H9 (cell line): Measurements from ENCODE around the gene CUEDC1. TPM values are rescaled to one million over a fixed set of nuclear protein-coding genes. Genes with fewer than 3 reads are reported as not detected.

Experiments
- DNase-seq: peaks from one replicate; pipeline ENCODE4 v3.0.0-alpha.2; 2017
- H2AFZ ChIP-seq: one replicate; pipeline ENCODE4 v1.6.1; 2013; ENCODE audit warnings: mild to moderate bottlenecking, low read length, control low read depth, moderate library complexity
- H2AK5ac ChIP-seq: 2 replicates; pipeline ENCODE4 v1.6.1; 2013; ENCODE audit warnings: low read length, control low read depth, mixed read lengths; ENCODE audit not compliant: insufficient read length
- H2BK120ac ChIP-seq: one replicate; pipeline ENCODE4 v1.6.1; 2013; ENCODE audit warnings: low read depth, mild to moderate bottlenecking, low read length, control low read depth, inconsistent platforms; ENCODE audit not compliant: poor library complexity, severe bottlenecking
- H2BK12ac ChIP-seq: 2 replicates; pipeline ENCODE4 v1.6.1; 2013; ENCODE audit warnings: low read length, control low read depth, mixed read lengths, low read depth; ENCODE audit not compliant: insufficient read length
- H2BK15ac ChIP-seq: 2 replicates; pipeline ENCODE4 v1.6.1; 2013; ENCODE audit warnings: low read depth, low read length, control low read depth
- H2BK20ac ChIP-seq: one replicate; pipeline ENCODE4 v1.6.1; 2013; ENCODE audit warnings: low read depth, mild to moderate bottlenecking, low read length, control low read depth, inconsistent platforms; ENCODE audit not compliant: poor library complexity, severe bottlenecking
- H2BK5ac ChIP-seq: 2 replicates; pipeline ENCODE4 v1.6.1; 2013; ENCODE audit warnings: low read length, control low read depth, mixed read lengths; ENCODE audit not compliant: insufficient read length
- H3K14ac ChIP-seq: 2 replicates; pipeline ENCODE4 v1.6.1; 2013; ENCODE audit warnings: low read length, control low read depth; ENCODE audit not compliant: insufficient read depth
- H3K18ac ChIP-seq: 2 replicates; pipeline ENCODE4 v1.6.1; 2013; ENCODE audit warnings: low read depth, mild to moderate bottlenecking, mixed read lengths, low read length, control low read depth; ENCODE audit not compliant: insufficient read length
- H3K23ac ChIP-seq: 2 replicates; pipeline ENCODE4 v1.6.1; 2013; ENCODE audit warnings: low read length, control low read depth, mixed read lengths, low read depth; ENCODE audit not compliant: insufficient read length
- H3K23me2 ChIP-seq: 2 replicates; pipeline ENCODE4 v1.6.1; 2013; ENCODE audit warnings: low read depth, mild to moderate bottlenecking, mixed read lengths, low read length, control low read depth; ENCODE audit not compliant: insufficient read length, poor library complexity, severe bottlenecking
- H3K27ac ChIP-seq: 2 replicates; pipeline ENCODE4 v1.5.1; 2013; ENCODE audit warnings: low read length, control low read depth, mixed read lengths, low read depth; ENCODE audit not compliant: insufficient read length
- H3K27me3 ChIP-seq: 2 replicates; pipeline ENCODE4 v1.6.1; 2013; ENCODE audit warnings: low read length, control low read depth, inconsistent platforms; ENCODE audit not compliant: insufficient read depth
- H3K4ac ChIP-seq: 2 replicates; pipeline ENCODE4 v1.6.1; 2013; ENCODE audit warnings: low read depth, mild to moderate bottlenecking, control low read depth, inconsistent platforms, low read length, moderate library complexity
- H3K4me1 ChIP-seq: 2 replicates; pipeline ENCODE4 v1.6.1; 2013; ENCODE audit warnings: low read length, control low read depth, inconsistent platforms; ENCODE audit not compliant: insufficient read depth
- H3K4me2 ChIP-seq: 2 replicates; pipeline ENCODE4 v1.6.1; 2013; ENCODE audit warnings: low read length, control low read depth, mixed read lengths; ENCODE audit not compliant: insufficient read length, insufficient read depth
- H3K56ac ChIP-seq: 2 replicates; pipeline ENCODE4 v1.6.1; 2013; ENCODE audit warnings: low read depth, mild to moderate bottlenecking, mixed read lengths, low read length, control low read depth; ENCODE audit not compliant: insufficient read length
- H3K79me1 ChIP-seq: 2 replicates; pipeline ENCODE4 v1.6.1; 2013; ENCODE audit warnings: low read depth, mild to moderate bottlenecking, moderate library complexity, low read length, control low read depth, inconsistent platforms; ENCODE audit not compliant: insufficient read depth, poor library complexity, severe bottlenecking
- H3K79me2 ChIP-seq: 2 replicates; pipeline ENCODE4 v1.6.1; 2013; ENCODE audit warnings: low read length, control low read depth, inconsistent platforms; ENCODE audit not compliant: insufficient read depth
- H3K9ac ChIP-seq: 2 replicates; pipeline ENCODE4 v1.6.1; 2013; ENCODE audit warnings: low read length, control low read depth, mixed read lengths; ENCODE audit not compliant: insufficient read length; ENCODE audit errors: extremely low read depth
- H3K9me3 ChIP-seq: one replicate; pipeline ENCODE4 v1.6.1; 2013; ENCODE audit warnings: low read depth, low read length, inconsistent platforms; ENCODE audit not compliant: control insufficient read depth
- H3T11ph ChIP-seq: one replicate; pipeline ENCODE4 v1.6.1; 2013; ENCODE audit warnings: mild to moderate bottlenecking, low read length, control low read depth, inconsistent platforms
- H4K20me1 ChIP-seq: one replicate; pipeline ENCODE4 v1.6.1; 2013; ENCODE audit not compliant: control insufficient read depth, insufficient read length, insufficient read depth
- H4K5ac ChIP-seq: 2 replicates; pipeline ENCODE4 v1.6.1; 2013; ENCODE audit warnings: low read depth, mild to moderate bottlenecking, mixed read lengths, low read length, control low read depth; ENCODE audit not compliant: insufficient read length
- H4K8ac ChIP-seq: replicated peaks from 2 replicates; pipeline ENCODE4 v1.6.1; 2013; ENCODE audit warnings: low read length, control low read depth, mixed read lengths, low read depth; ENCODE audit not compliant: insufficient read length
- H4K91ac ChIP-seq: 2 replicates; pipeline ENCODE4 v1.6.1; 2013; ENCODE audit warnings: low read depth, mild to moderate bottlenecking, moderate library complexity, mixed read lengths, low read length, control low read depth; ENCODE audit not compliant: insufficient read length
- H3K27ac Mint-ChIP-seq, 3 experiments: 2 replicates in 2 of 3; 3 replicates in 1 of 3; pipeline ENCODE4 v1.8.0; 2020 to 2021; ENCODE audit warnings: mixed read lengths in 3 of 3, mild to moderate bottlenecking in 1 of 3, moderate library complexity in 1 of 3
- H3K27me3 Mint-ChIP-seq: 2 replicates; pipeline ENCODE4 v1.8.0; 2021; ENCODE audit warnings: low read depth, mild to moderate bottlenecking, moderate library complexity, mixed read lengths
- H3K36me3 Mint-ChIP-seq, 3 experiments: 2 replicates in 2 of 3; 3 replicates in 1 of 3; pipeline ENCODE4 v1.8.0; 2020 to 2021; ENCODE audit warnings: low read depth in 3 of 3, mixed read lengths in 3 of 3; ENCODE audit not compliant: insufficient read depth in 1 of 3
- H3K4me1 Mint-ChIP-seq, 2 experiments: 2 replicates each; pipeline ENCODE4 v1.8.0; 2020; ENCODE audit warnings: mixed read lengths in 2 of 2
- H3K4me3 Mint-ChIP-seq, 2 experiments: 2 replicates in 1 of 2; 3 replicates in 1 of 2; pipeline ENCODE4 v1.8.0; 2020 to 2021; ENCODE audit warnings: mild to moderate bottlenecking in 2 of 2, mixed read lengths in 2 of 2, moderate library complexity in 1 of 2
- H3K9me3 Mint-ChIP-seq, 2 experiments: 2 replicates in 1 of 2; 3 replicates in 1 of 2; pipeline ENCODE4 v1.8.0; 2020; ENCODE audit warnings: mild to moderate bottlenecking in 2 of 2, mixed read lengths in 2 of 2, moderate library complexity in 1 of 2
- WGBS: extraction: QIAGEN DNeasy Blood & Tissue Kit; methylation state at CpG from one replicate; pipeline ENCODE4 v1.1.7; 2013; ENCODE audit warnings: missing lambda C conversion rate, low lambda C conversion rate, mixed read lengths; ENCODE audit not compliant: insufficient read length; ENCODE audit errors: extremely low coverage; 5-methylcytosine and 5-hydroxymethylcytosine counted together
- total RNA-seq: library from RNA; stranded (reverse); gene quantifications from 2 replicates; pipeline ENCODE4 v1.2.1, GENCODE V29; 2021
- TF ChIP-seq, protein P1 (sequence below): fragments of 200-600 bp; sonication (generic); conservative IDR thresholded peaks from 3 replicates; pipeline ENCODE4 v1.8.0; 2021; ENCODE audit warnings: antibody characterized with exemption, mild to moderate bottlenecking

The CUEDC1 gene
- total RNA-seq, 1 experiment from 2014 or later = 7.3 TPM

DNA sequence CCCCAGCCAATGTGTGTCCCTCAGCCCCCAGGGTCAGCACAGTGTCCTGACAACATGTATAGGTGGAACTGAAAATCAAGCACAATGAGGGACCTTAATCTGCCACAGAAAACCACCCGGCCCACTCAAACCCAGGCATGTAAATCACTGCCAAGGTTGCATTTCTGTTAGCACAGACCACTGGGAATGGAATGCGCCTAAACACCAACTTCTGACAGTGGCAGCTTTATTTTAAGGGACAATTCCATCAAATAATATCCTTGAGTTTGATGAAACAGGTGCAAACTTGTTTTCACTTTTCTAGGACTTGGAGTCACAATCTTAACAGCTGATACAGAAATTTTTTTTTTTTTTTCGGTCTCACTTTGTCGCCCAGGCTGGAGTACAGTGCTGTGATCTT is 68.1 kb downstream of the CUEDC1 start:
- Histone ChIP-seq H3K4me1 (no peaks in the 10 kb centered on the region), H3K18ac (no peak overlapping the region), H3K4ac (no peak overlapping the region), H3K27ac (no peak overlapping the region), H2AK5ac (no peak overlapping the region), H4K91ac (no peak overlapping the region), H2BK15ac (no peak overlapping the region), H4K20me1 (no peaks in the 10 kb centered on the region), H4K8ac (no peak overlapping the region), H2BK20ac (no peak overlapping the region), H2AFZ (no peak overlapping the region), H3K4me2 (no peak overlapping the region), H3K27me3 (no peaks in the 10 kb centered on the region), H3K79me2 (no peaks in the 10 kb centered on the region), H3K9me3 (no peaks in the 10 kb centered on the region), H3K9ac (no peak overlapping the region), H3T11ph (no peak overlapping the region), H2BK5ac (no peak overlapping the region), H3K23ac (no peak overlapping the region), H3K56ac (no peak overlapping the region), H4K5ac (no peak overlapping the region), H3K14ac (no peak overlapping the region), H2BK12ac (no peak overlapping the region), H3K23me2 (no peaks in the 10 kb centered on the region), H2BK120ac (no peak overlapping the region), H3K79me1 (no peaks in the 10 kb centered on the region)
- Mint-ChIP-seq H3K9me3 (peaks cover 5 to 9% of the 10 kb centered on the region in 2 experiments; a peak in 3 of 5 replicates), H3K27me3 (peaks cover 3% of the 10 kb centered on the region; the same call in 1 of the 2 replicates), H3K36me3 (peaks cover 3 to 8% (median 5%) of the 10 kb centered on the region in 3 experiments; a peak in 5 of 7 replicates), H3K4me1 (peaks cover 3 to 8% of the 10 kb centered on the region in 2 experiments; a peak in 3 of 4 replicates), H3K4me3 (no peak overlapping the region), H3K27ac (no peak overlapping the region; a peak in 1 of 7 replicates)
- DNase-seq = no peak
- WGBS = no CpG with 5 or more reads among the region's 4 CpGs
- TF ChIP-seq, protein P1, sequence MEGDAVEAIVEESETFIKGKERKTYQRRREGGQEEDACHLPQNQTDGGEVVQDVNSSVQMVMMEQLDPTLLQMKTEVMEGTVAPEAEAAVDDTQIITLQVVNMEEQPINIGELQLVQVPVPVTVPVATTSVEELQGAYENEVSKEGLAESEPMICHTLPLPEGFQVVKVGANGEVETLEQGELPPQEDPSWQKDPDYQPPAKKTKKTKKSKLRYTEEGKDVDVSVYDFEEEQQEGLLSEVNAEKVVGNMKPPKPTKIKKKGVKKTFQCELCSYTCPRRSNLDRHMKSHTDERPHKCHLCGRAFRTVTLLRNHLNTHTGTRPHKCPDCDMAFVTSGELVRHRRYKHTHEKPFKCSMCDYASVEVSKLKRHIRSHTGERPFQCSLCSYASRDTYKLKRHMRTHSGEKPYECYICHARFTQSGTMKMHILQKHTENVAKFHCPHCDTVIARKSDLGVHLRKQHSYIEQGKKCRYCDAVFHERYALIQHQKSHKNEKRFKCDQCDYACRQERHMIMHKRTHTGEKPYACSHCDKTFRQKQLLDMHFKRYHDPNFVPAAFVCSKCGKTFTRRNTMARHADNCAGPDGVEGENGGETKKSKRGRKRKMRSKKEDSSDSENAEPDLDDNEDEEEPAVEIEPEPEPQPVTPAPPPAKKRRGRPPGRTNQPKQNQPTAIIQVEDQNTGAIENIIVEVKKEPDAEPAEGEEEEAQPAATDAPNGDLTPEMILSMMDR = no peak
